GM19397 (cell line): ENCODE measurements around the gene LURAP1L.

ENCODE experiments used
- ATAC-seq: cut with Tn5 transposase; IDR thresholded peaks from one replicate; pipeline ENCODE4 v1.9.1; 2021; ENCODE audit warnings: mild to moderate bottlenecking, moderate library complexity; ENCODE audit not compliant: unreplicated experiment

Gene LURAP1L

GRCh38 chr9:12812710-12813109, 37.9 kb downstream of the LURAP1L start:
- ATAC-seq, result no peak

GRCh38 chr9:12813533-12813932, 38.7 kb downstream of the LURAP1L start:
- ATAC-seq, result no peak

- no peak for ATAC-seq
Observed at GRCh38 chr9:12813960-12814876, 39.4 kb downstream of the LURAP1L start.

GRCh38 chr9:12814877-12815237, 40.0 kb downstream of the LURAP1L start:
- ATAC-seq, result no peak

- no peak for ATAC-seq
Observed at GRCh38 chr9:12815888-12816287, 41.1 kb downstream of the LURAP1L start.

GRCh38 chr9:12816656-12817101, 41.9 kb downstream of the LURAP1L start:
- ATAC-seq, result no peak

- ATAC-seq, result no peak
Observed at GRCh38 chr9:12817702-12818101, 42.9 kb downstream of the LURAP1L start.

- ATAC-seq, result no peak
Observed at GRCh38 chr9:12818431-12819000, 43.7 kb downstream of the LURAP1L start.

- ATAC-seq, result peak; percentile 57
Observed at GRCh38 chr9:12819436-12820185, 44.8 kb downstream of the LURAP1L start.

GRCh38 chr9:12822111-12822510, 47.3 kb downstream of the LURAP1L start:
- no peak for ATAC-seq

- ATAC-seq, result no peak
Observed at GRCh38 chr9:12826924-12827565, 52.2 kb downstream of the LURAP1L start.

- ATAC-seq, result no peak
Observed at GRCh38 chr9:12833701-12834100, 58.9 kb downstream of the LURAP1L start.

- no peak for ATAC-seq
Observed at GRCh38 chr9:12838546-12838945, 63.7 kb downstream of the LURAP1L start.

GRCh38 chr9:12843735-12844134, 68.9 kb downstream of the LURAP1L start:
- ATAC-seq, result no peak

GRCh38 chr9:12846035-12846434, 71.2 kb downstream of the LURAP1L start:
- no peak for ATAC-seq

- no peak for ATAC-seq
Observed at GRCh38 chr9:12847561-12847960, 72.7 kb downstream of the LURAP1L start.

GRCh38 chr9:12849486-12850003, 74.7 kb downstream of the LURAP1L start:
- ATAC-seq, result no peak

GRCh38 chr9:12851341-12852090, 76.7 kb downstream of the LURAP1L start:
- no peak for ATAC-seq

- no peak for ATAC-seq
Observed at GRCh38 chr9:12853051-12853450, 78.2 kb downstream of the LURAP1L start.

GRCh38 chr9:12854221-12854620, 79.4 kb downstream of the LURAP1L start:
- ATAC-seq, result no peak
